ENCODE results near the gene MTMR3.

GRCh38 chr22:29907753-29908515 is 25.0 kb downstream of the MTMR3 start:
- TF ChIP-seq CTCF (conservative IDR thresholded peaks at IDR 0.05; ENCODE audit: low read length) (no peak), EZH2phosphoT487 (IDR thresholded peaks at IDR 0.05; ENCODE audit: borderline replicate concordance, low read depth, low read length) (no peak)

All from OCI-LY7 (cell line).